Measurements from ENCODE around the gene LRRTM4.
"Not testable (repeated sequence)": the region's sequence is repeated elsewhere in the genome, so short reads cannot be mapped to it uniquely, and the experiment has no call there.

The LRRTM4 gene

GRCh38 chr2:76861708-76862107 is 660.5 kb downstream of the LRRTM4 start:
- DNase-seq (ENCODE audit: low read depth): no peak

- DNase-seq (ENCODE audit: low read depth): no peak
Observed at GRCh38 chr2:76851000-76851399, 671.2 kb downstream of the LRRTM4 start.

- no peak for DNase-seq (ENCODE audit: low read depth)
Observed at GRCh38 chr2:76849086-76849485, 673.1 kb downstream of the LRRTM4 start.

GRCh38 chr2:76839826-76840225 is 682.4 kb downstream of the LRRTM4 start:
- no peak for DNase-seq (ENCODE audit: low read depth)

- DNase-seq (ENCODE audit: low read depth): no peak
Observed at GRCh38 chr2:76829374-76830234, 692.6 kb downstream of the LRRTM4 start.

GRCh38 chr2:76826691-76827090 is 695.5 kb downstream of the LRRTM4 start:
- DNase-seq (ENCODE audit: low read depth): no peak

GRCh38 chr2:76825140-76825970 is 696.8 kb downstream of the LRRTM4 start:
- DNase-seq (ENCODE audit: low read depth): no peak

GRCh38 chr2:76821731-76822130 is 700.4 kb downstream of the LRRTM4 start:
- DNase-seq (ENCODE audit: low read depth): no peak

- DNase-seq (ENCODE audit: low read depth): no peak
Observed at GRCh38 chr2:76813084-76813483, 709.1 kb downstream of the LRRTM4 start.

- no peak for DNase-seq (ENCODE audit: low read depth)
Observed at GRCh38 chr2:76812156-76812555, 710.0 kb downstream of the LRRTM4 start.

- DNase-seq (ENCODE audit: low read depth): no peak
Observed at GRCh38 chr2:76809136-76809535, 713.0 kb downstream of the LRRTM4 start.

GRCh38 chr2:76808732-76809131 is 713.4 kb downstream of the LRRTM4 start:
- DNase-seq (ENCODE audit: low read depth): no peak

GRCh38 chr2:76793647-76794334 is 728.4 kb downstream of the LRRTM4 start:
- DNase-seq (ENCODE audit: low read depth): no peak

- not testable (repeated sequence) for DNase-seq (ENCODE audit: low read depth)
Observed at GRCh38 chr2:76781313-76781712, 740.9 kb downstream of the LRRTM4 start.

GRCh38 chr2:76763276-76763675 is 758.9 kb downstream of the LRRTM4 start:
- no peak for DNase-seq (ENCODE audit: low read depth)

GRCh38 chr2:76760367-76760704 is 761.8 kb downstream of the LRRTM4 start:
- no peak for DNase-seq (ENCODE audit: low read depth)

GRCh38 chr2:76759634-76760366 is 762.4 kb downstream of the LRRTM4 start:
- no peak for DNase-seq (ENCODE audit: low read depth)

GRCh38 chr2:76752506-76752905 is 769.7 kb downstream of the LRRTM4 start:
- DNase-seq (ENCODE audit: low read depth): no peak

- no peak for DNase-seq (ENCODE audit: low read depth)
Observed at GRCh38 chr2:76749858-76750257, 772.3 kb downstream of the LRRTM4 start.

- no peak for DNase-seq (ENCODE audit: low read depth)
Observed at GRCh38 chr2:76748581-76749296, 773.4 kb downstream of the LRRTM4 start.

GRCh38 chr2:76745605-76746004 is 776.6 kb downstream of the LRRTM4 start:
- no peak for DNase-seq (ENCODE audit: low read depth)
